Rectal smooth muscle tissue (tissue), 1 donor: ENCODE measurements around the gene FBXL15.

Experiments
- H3K27ac ChIP-seq: one replicate; pipeline ENCODE4 v1.7.0; 2013; ENCODE audit warnings: low read depth, low read length, inconsistent platforms
- H3K27me3 ChIP-seq: one replicate; pipeline ENCODE4 v1.7.0; 2013; ENCODE audit warnings: low read length; ENCODE audit not compliant: control insufficient read depth, insufficient read depth
- H3K36me3 ChIP-seq: one replicate; pipeline ENCODE4 v1.7.0; 2013; ENCODE audit warnings: low read length; ENCODE audit not compliant: control insufficient read depth, insufficient read depth
- H3K4me1 ChIP-seq: one replicate; pipeline ENCODE4 v1.7.0; 2013; ENCODE audit warnings: low read length; ENCODE audit not compliant: control insufficient read depth, insufficient read depth
- H3K4me3 ChIP-seq: one replicate; pipeline ENCODE4 v1.7.0; 2013; ENCODE audit warnings: low read length
- H3K9ac ChIP-seq: one replicate; pipeline ENCODE4 v1.7.0; 2013; ENCODE audit warnings: low read length

Gene FBXL15, protein sequence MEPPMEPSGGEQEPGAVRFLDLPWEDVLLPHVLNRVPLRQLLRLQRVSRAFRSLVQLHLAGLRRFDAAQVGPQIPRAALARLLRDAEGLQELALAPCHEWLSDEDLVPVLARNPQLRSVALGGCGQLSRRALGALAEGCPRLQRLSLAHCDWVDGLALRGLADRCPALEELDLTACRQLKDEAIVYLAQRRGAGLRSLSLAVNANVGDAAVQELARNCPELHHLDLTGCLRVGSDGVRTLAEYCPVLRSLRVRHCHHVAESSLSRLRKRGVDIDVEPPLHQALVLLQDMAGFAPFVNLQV

DNA sequence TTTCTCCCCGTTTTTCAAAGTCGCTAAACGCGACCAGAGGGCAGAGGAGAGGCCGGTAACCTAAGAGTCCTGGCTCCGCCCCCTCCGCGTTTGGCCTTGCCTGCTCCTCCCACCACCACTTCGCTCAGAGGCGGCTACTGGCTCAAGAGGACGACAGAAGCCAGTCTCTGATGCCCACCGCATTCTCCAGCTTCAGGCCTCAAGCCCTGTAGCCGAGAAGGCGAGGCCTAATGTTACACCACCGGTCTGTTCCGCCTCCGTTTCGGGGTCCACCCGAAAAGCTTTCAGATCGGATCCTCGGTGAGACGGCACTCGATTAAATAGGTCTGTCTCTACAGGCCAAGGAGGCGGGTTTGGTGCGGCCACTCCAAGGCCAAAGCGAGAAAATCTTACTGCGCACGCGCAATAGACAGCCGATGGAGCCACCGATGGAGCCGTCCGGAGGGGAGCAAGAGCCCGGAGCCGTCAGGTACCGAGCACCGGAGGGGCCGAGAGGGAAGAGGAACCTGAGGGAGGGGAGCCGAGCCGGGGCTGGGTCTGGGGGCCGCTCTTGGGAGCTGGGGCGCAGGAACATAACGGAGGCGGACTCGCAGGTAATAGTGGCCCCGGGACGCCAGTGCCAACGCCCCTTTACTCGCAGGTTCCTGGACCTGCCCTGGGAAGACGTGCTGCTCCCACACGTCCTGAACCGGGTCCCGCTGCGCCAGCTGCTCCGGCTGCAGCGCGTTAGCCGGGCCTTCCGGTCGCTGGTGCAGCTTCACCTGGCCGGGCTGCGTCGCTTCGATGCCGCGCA lies at the start of gene FBXL15:
TSS of gene FBXL15 (plus strand) at position 123 of the 793 bp plus-strand sequence. CDS start at position 417, 294 bp downstream.
- peaks cover 19% of the 10 kb centered on the region for H3K4me1 ChIP-seq

DNA sequence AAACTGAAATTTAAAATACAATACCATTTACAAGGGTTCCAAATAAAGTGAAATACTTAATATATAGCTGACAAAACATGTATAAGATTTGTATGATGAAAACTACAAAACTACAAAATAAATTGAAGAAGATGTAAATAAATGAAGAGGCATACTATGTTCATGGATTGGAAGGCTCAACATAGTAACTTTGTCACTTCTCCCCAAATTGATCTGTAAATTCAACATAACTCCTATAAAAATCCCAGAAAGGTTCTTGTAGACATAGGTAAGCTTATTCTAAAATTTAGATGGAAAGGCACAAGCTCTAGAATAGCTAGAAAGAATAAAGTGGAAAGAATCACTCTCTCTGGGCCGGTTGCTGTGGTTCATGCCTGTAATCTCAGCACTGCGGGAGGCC lies 49.3 kb upstream of the FBXL15 start:
- Histone ChIP-seq H3K27ac (no peak overlapping the region), H3K36me3 (peaks cover 56% of the 10 kb centered on the region), H3K4me3 (no peak overlapping the region), H3K9ac (no peak overlapping the region), H3K27me3 (no peaks in the 10 kb centered on the region), H3K4me1 (no peaks in the 10 kb centered on the region)

More for the DNA sequence above, at the start of gene FBXL15:
- H3K9ac ChIP-seq: peak within 1 kb of the TSS; percentile 84
- H3K4me3 ChIP-seq: peak within 1 kb of the TSS; percentile 92
- H3K36me3 ChIP-seq: peaks cover 6% of the 10 kb centered on the region
- H3K27ac ChIP-seq: peak within 1 kb of the TSS; percentile 92
- no peaks in the 10 kb centered on the region for H3K27me3 ChIP-seq

DNA sequence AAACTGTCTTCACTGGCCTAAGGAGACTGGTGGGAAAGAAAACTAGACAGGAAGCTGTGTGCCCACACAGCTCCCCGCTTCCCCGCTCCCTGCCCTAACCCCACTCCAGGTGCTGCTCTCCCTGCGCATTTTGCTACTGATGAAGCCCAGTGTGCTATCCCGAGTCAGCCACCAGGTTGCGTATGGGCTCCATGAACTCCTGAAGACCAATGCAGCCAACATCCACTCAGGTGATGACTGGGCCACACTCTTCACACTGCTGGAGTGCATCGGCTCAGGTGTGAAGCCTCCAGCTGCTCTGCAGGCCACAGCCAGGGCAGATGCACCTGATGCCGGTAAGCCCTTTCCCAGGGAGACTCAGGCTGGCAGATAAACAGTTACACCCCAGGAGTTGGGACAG lies 45.4 kb upstream of the FBXL15 start:
- Histone ChIP-seq H3K27ac (no peak overlapping the region), H3K9ac (no peak overlapping the region), H3K36me3 (peaks cover 47% of the 10 kb centered on the region), H3K4me1 (no peaks in the 10 kb centered on the region), H3K4me3 (no peak overlapping the region), H3K27me3 (no peaks in the 10 kb centered on the region)

DNA sequence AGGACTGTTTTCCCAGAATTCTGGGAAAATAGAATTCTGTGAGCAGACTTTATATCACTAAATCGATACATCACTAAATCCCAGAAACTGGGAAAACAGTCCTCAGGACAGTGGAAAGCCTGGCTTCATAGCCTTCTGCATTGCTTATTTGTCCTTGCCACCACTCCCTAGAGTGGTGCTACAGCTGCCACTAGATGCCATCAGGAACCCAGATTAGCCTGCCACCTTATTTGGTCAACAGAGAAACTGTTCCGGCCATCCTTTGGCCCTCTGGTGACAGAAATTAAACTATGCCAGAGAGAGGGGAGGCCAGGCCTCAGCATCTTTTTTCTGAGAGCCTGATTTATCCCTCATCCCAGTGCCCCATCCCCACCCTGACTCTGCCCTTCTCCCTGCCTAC lies 44.8 kb upstream of the FBXL15 start:
- no peak overlapping the region for H3K27ac ChIP-seq
- H3K9ac ChIP-seq: no peak overlapping the region
- no peaks in the 10 kb centered on the region for H3K27me3 ChIP-seq
- H3K36me3 ChIP-seq: peaks cover 44% of the 10 kb centered on the region
- H3K4me3 ChIP-seq: no peak overlapping the region
- H3K4me1 ChIP-seq: no peaks in the 10 kb centered on the region

GRCh38 chr10:102376901-102377300 lies 43.7 kb upstream of the FBXL15 start:
- Histone ChIP-seq H3K27me3 (no peaks in the 10 kb centered on the region), H3K36me3 (peaks cover 47% of the 10 kb centered on the region)

GRCh38 chr10:102379383-102379782 lies 41.3 kb upstream of the FBXL15 start:
- Histone ChIP-seq H3K9ac (no peak overlapping the region), H3K36me3 (peaks cover 42% of the 10 kb centered on the region), H3K4me3 (no peak overlapping the region), H3K27ac (no peak overlapping the region), H3K27me3 (no peaks in the 10 kb centered on the region), H3K4me1 (no peaks in the 10 kb centered on the region)

More at GRCh38 chr10:102376901-102377300, 43.7 kb upstream of the FBXL15 start:
- Histone ChIP-seq H3K9ac (no peak overlapping the region), H3K27ac (no peak overlapping the region), H3K4me3 (no peak overlapping the region), H3K4me1 (no peaks in the 10 kb centered on the region)

GRCh38 chr10:102381983-102382382 lies 38.7 kb upstream of the FBXL15 start:
- no peaks in the 10 kb centered on the region for H3K4me1 ChIP-seq
- no peak overlapping the region for H3K9ac ChIP-seq
- H3K27me3 ChIP-seq: no peaks in the 10 kb centered on the region
- H3K4me3 ChIP-seq: no peak overlapping the region
- no peak overlapping the region for H3K27ac ChIP-seq
- H3K36me3 ChIP-seq: peaks cover 25% of the 10 kb centered on the region

DNA sequence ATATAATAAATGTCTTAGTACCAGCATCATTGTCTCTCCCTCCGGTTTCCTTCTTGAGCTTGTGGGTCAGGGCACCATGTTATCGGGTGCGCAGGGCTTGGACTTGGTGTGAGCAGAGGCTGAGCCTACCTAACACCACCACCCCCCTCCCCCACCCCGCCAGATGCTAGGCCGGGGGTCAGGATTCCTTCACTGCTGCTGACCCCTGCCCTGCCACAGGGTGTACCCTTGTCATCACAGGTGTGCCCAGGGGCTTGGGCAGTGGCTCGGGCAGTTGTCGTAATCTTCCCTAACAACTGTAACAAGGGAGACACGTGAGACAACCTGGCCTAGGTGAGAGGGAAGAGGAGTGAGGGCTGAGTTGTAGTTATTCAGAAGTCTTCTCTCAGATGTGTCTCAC lies 37.8 kb upstream of the FBXL15 start:
- Histone ChIP-seq H3K27ac (no peak overlapping the region), H3K4me1 (no peaks in the 10 kb centered on the region), H3K36me3 (peaks cover 24% of the 10 kb centered on the region), H3K4me3 (no peak overlapping the region), H3K9ac (no peak overlapping the region), H3K27me3 (no peaks in the 10 kb centered on the region)

GRCh38 chr10:102384053-102384452 lies 36.6 kb upstream of the FBXL15 start:
- no peak overlapping the region for H3K9ac ChIP-seq
- H3K4me1 ChIP-seq: no peaks in the 10 kb centered on the region
- no peaks in the 10 kb centered on the region for H3K27me3 ChIP-seq
- H3K36me3 ChIP-seq: peaks cover 20% of the 10 kb centered on the region
- H3K27ac ChIP-seq: no peak overlapping the region
- no peak overlapping the region for H3K4me3 ChIP-seq

DNA sequence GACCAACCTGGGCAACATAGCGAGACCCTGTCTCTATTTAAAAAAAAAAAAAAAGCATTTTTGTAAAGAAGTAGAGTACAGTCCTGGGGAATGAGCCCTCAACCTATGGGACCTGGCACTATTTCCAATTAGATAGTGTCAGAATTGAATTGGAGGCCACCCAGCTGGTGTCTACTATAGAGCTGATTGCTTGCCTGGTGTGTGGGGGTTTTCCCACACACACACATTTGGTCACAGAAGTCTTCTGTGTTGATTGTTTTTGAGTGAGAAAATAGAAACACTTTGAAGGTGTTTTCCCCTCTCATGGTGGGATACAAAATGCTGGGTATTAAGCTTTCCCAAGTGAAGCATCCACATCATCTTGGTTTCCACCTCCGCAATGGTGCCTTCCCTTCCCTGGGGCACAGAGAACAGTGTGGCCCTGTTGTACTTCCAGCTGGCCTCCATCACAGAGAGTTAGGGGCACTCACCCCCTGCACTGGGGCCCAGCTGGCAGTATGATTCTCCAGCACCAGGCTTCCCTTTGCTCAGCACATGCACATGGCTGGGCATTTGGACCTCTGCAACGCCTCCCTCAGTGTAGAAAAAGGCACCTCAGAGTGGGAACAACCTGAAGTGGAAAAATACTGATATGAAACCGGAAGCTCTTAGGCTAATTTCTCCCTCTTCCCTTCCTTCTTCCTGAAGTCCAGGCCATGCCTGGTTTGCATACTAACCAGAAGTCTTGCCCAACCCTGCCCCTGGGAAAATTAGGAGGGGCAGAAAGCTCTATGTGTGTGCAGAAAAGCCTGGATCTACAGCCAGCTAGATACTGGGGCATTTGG lies 35.8 kb upstream of the FBXL15 start:
- Histone ChIP-seq H3K27me3 (no peaks in the 10 kb centered on the region), H3K36me3 (peaks cover 12% of the 10 kb centered on the region), H3K27ac (no peak overlapping the region), H3K9ac (no peak overlapping the region), H3K4me1 (no peaks in the 10 kb centered on the region), H3K4me3 (no peak overlapping the region)

DNA sequence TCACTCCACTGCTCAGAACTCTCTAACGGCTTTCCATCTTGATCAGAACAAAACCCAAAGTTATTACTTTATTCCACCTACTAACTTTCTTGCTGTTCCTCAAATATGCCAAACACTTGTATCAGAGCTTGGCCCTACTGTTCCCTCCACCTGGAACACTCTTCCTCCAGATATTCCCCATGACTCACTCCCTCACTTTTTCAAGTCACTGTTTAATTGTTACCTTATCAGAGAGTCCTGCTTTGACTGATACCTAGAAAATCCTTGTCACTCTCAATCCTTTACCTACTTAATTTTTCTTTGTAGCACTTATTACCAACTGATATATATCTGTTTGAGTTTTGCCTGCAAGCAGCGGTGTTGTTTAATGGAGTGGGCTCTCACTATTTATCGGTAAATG lies 30.7 kb upstream of the FBXL15 start:
- Histone ChIP-seq H3K27me3 (no peaks in the 10 kb centered on the region), H3K27ac (no peak overlapping the region), H3K9ac (no peak overlapping the region), H3K4me1 (no peaks in the 10 kb centered on the region), H3K4me3 (no peak overlapping the region), H3K36me3 (no peaks in the 10 kb centered on the region)

DNA sequence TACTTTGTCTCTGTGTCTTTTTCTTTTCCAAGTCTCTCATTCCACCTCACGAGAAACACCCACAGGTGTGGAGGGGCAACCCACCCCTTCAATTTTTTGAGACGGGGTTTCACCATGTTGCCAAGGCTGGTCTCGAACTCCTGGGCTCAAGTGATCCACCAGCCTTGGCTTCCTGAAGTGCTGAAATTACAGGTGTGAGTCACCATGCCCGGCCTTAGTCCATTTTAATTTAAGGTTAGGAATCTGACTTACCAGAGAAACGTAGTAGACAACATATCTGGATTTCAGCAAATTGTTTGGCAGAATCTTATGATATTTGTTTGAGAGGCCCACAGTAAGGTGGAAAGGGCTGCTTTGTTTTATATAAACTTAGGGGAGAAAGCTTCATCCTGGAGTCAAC lies 28.3 kb upstream of the FBXL15 start:
- Histone ChIP-seq H3K4me1 (peaks cover 9% of the 10 kb centered on the region), H3K9ac (no peak overlapping the region), H3K36me3 (peaks cover 3% of the 10 kb centered on the region), H3K4me3 (no peak overlapping the region), H3K27ac (no peak overlapping the region), H3K27me3 (no peaks in the 10 kb centered on the region)
